GM23338 (cell line): ENCODE data around the gene DGCR8. TPM values are rescaled to one million over a fixed set of nuclear protein-coding genes. Genes with fewer than 3 reads are reported as not detected.

Experiments
- ATAC-seq: fragments of 200-7000 bp; cut with Tn5 transposase; 3 replicates; pipeline ENCODE4 v1.9.1; 2020
- DNase-seq: peaks from one replicate; pipeline ENCODE4 v3.0.0-alpha.2; 2015; ENCODE audit warnings: low spot score
- H2AFZ ChIP-seq: fragments of 200-600 bp; sonication (generic); 2 replicates; pipeline ENCODE4 v1.8.0; 2016; ENCODE audit warnings: antibody characterized with exemption, mild to moderate bottlenecking, moderate library complexity
- H3F3A ChIP-seq: fragments of 200-600 bp; sonication (generic); replicated peaks from 2 replicates; pipeline ENCODE4 v1.8.0; 2017; ENCODE audit warnings: antibody characterized with exemption, mixed run types, low read depth
- H3K27ac ChIP-seq: fragments of 200-600 bp; sonication (generic); 2 replicates; pipeline ENCODE4 v1.6.1; 2016; ENCODE audit warnings: low read depth
- H3K27me3 ChIP-seq: fragments of 200-600 bp; sonication (generic); 2 replicates; pipeline ENCODE4 v1.8.0; 2016; ENCODE audit warnings: mild to moderate bottlenecking, mixed run types, moderate library complexity; ENCODE audit not compliant: insufficient read depth
- H3K36me3 ChIP-seq: fragments of 200-600 bp; sonication (generic); 2 replicates; pipeline ENCODE4 v1.8.0; 2016; ENCODE audit warnings: mild to moderate bottlenecking; ENCODE audit not compliant: insufficient read depth
- H3K4me1 ChIP-seq: fragments of 200-600 bp; sonication (generic); 2 replicates; pipeline ENCODE4 v1.8.0; 2016; ENCODE audit warnings: mild to moderate bottlenecking, moderate library complexity; ENCODE audit not compliant: insufficient read depth
- H3K4me2 ChIP-seq: fragments of 200-600 bp; sonication (generic); 2 replicates; pipeline ENCODE4 v1.7.1; 2017; ENCODE audit warnings: mixed run types
- H3K4me3 ChIP-seq: fragments of 200-600 bp; sonication (generic); 2 replicates; pipeline ENCODE4 v1.6.1; 2016; ENCODE audit warnings: mixed run types
- H3K79me2 ChIP-seq: fragments of 200-600 bp; sonication (generic); replicated peaks from 2 replicates; pipeline ENCODE4 v1.8.0; 2017; ENCODE audit warnings: mild to moderate bottlenecking; ENCODE audit not compliant: insufficient read depth
- H3K9me2 ChIP-seq: fragments of 200-600 bp; sonication (generic); 2 replicates; pipeline ENCODE4 v1.8.0; 2017; ENCODE audit not compliant: insufficient read depth
- H4K20me1 ChIP-seq: fragments of 200-600 bp; sonication (generic); replicated peaks from 2 replicates; pipeline ENCODE4 v1.8.0; 2017; ENCODE audit warnings: mild to moderate bottlenecking; ENCODE audit not compliant: insufficient read depth
- H3K27ac Mint-ChIP-seq: 2 replicates; pipeline ENCODE4 v1.8.0; 2020; ENCODE audit warnings: inconsistent platforms, mild to moderate bottlenecking, moderate library complexity, mixed read lengths
- H3K27me3 Mint-ChIP-seq: 3 replicates; pipeline ENCODE4 v1.8.0; 2022; ENCODE audit warnings: low read depth, mild to moderate bottlenecking, moderate library complexity, mixed read lengths, inconsistent platforms; ENCODE audit not compliant: insufficient read depth, poor library complexity
- H3K36me3 Mint-ChIP-seq: 3 replicates; pipeline ENCODE4 v1.8.0; 2021; ENCODE audit warnings: low read depth, mild to moderate bottlenecking, inconsistent platforms, moderate library complexity, mixed read lengths
- H3K4me1 Mint-ChIP-seq: 3 replicates; pipeline ENCODE4 v1.8.0; 2020; ENCODE audit warnings: mild to moderate bottlenecking, inconsistent platforms, mixed read lengths
- H3K4me3 Mint-ChIP-seq: 3 replicates; pipeline ENCODE4 v1.8.0; 2021; ENCODE audit warnings: moderate library complexity, mild to moderate bottlenecking, inconsistent platforms, mixed read lengths
- H3K9me3 Mint-ChIP-seq: 3 replicates; pipeline ENCODE4 v1.8.0; 2020; ENCODE audit warnings: moderate library complexity, mild to moderate bottlenecking, inconsistent platforms, mixed read lengths
- EZH2 ChIP-seq: fragments of 200-600 bp; sonication (generic); IDR thresholded peaks from one replicate; pipeline ENCODE4 v1.8.0; 2017; ENCODE audit warnings: antibody characterized with exemption, mild to moderate bottlenecking, low read depth; ENCODE audit not compliant: unreplicated experiment
- JUNB ChIP-seq: IDR thresholded peaks from one replicate; pipeline ENCODE4 v1.6.1; 2016; ENCODE audit warnings: antibody characterized with exemption; ENCODE audit not compliant: unreplicated experiment
- NANOG ChIP-seq: IDR thresholded peaks from 2 replicates; pipeline ENCODE4 v1.6.1; 2016; ENCODE audit warnings: antibody characterized with exemption, borderline replicate concordance
- POLR2AphosphoS5 ChIP-seq: IDR thresholded peaks from 2 replicates; pipeline ENCODE4 v1.6.1; 2016; ENCODE audit warnings: antibody characterized with exemption, low read depth
- STAT1 ChIP-seq: IDR thresholded peaks from one replicate; pipeline ENCODE4 v1.6.1; 2016; ENCODE audit warnings: antibody characterized with exemption; ENCODE audit not compliant: unreplicated experiment
- ZNF114 ChIP-seq: fragments of 250-450 bp; sonication (Bioruptor Pico); IDR thresholded peaks from 2 replicates; pipeline ENCODE4 v1.5.0; 2020; ENCODE audit warnings: mild to moderate bottlenecking, moderate library complexity
- ZNF331 ChIP-seq: fragments of 250-450 bp; sonication (Bioruptor Pico); IDR thresholded peaks from 2 replicates; pipeline ENCODE4 v1.5.0; 2020; ENCODE audit warnings: low read depth, mild to moderate bottlenecking, moderate library complexity
- polyA plus RNA-seq: library from polyadenylated mRNA; unstranded; fragments of >200 nt; fragmentation: Nextera tagmentation; extraction: Ambion mirVana; gene quantifications from 2 replicates; pipeline ENCODE4 v1.2.1, GENCODE V29; 2016
- total RNA-seq: library from RNA; depleted of rRNA; stranded (reverse); fragments of >200 nt; shearing (Covaris generic); gene quantifications from 2 replicates; pipeline ENCODE4 v1.2.3, GENCODE V29; 2014
- TF ChIP-seq, protein P1 (sequence below): IDR thresholded peaks from one replicate; pipeline ENCODE4 v1.6.1; 2018; ENCODE audit warnings: antibody characterized with exemption; ENCODE audit not compliant: unreplicated experiment
- TF ChIP-seq, protein P2 (sequence below), 2 experiments: fragments of 200-600 bp in 1 of 2; sonication (generic) in 1 of 2; conservative IDR thresholded peaks; 2 replicates each; pipeline versions ENCODE4 v1.5.1 to v1.6.1; 2016 to 2017; ENCODE audit warnings: antibody characterized with exemption in 2 of 2, low read depth in 2 of 2, mild to moderate bottlenecking in 2 of 2, moderate library complexity in 1 of 2

DGCR8 gene
- total and polyA plus RNA-seq, 2 experiments from 2014 or later, result 12.2 to 48.9 TPM

DNA sequence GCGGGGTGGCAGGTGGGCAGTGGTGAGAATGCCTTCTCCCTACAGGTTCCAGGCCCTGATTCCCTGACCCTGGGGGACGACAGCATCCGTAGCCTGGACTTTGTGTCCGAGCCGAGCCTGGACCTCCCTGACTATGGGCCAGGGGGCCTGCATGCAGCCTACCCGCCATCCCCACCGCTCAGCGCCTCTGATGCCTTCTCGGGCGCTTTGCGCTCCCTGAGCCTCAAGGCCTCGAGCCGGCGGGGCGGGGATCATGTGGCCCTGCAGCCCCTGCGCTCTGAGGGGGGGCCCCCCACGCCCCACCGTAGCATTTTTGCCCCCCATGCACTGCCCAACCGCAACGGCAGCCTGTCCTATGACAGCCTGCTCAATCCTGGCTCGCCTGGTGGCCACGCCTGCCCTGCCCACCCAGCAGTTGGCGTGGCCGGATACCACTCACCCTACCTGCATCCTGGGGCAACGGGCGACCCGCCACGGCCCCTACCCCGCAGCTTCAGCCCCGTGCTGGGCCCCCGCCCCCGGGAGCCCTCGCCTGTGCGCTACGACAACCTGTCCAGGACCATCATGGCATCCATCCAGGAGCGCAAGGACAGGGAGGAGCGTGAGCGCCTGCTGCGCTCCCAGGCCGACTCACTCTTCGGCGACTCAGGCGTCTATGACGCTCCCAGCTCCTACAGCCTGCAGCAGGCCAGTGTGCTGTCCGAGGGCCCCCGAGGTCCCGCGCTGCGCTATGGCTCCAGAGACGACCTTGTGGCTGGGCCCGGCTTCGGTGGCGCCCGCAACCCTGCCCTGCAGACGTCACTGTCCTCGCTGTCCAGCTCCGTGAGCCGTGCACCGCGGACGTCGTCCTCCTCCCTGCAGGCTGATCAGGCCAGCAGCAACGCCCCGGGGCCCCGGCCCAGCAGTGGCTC lies 62.9 kb downstream of the DGCR8 start:
- H3K27ac ChIP-seq, result no peak overlapping the region
- H3K36me3 ChIP-seq, result no peaks in the 10 kb centered on the region
- no peaks in the 10 kb centered on the region for H3K9me2 ChIP-seq
- no peak overlapping the region for H2AFZ ChIP-seq
- no peak overlapping the region for H3K4me2 ChIP-seq
- Mint-ChIP-seq H3K4me3 (no peak overlapping the region), H3K4me1 (no peaks in the 10 kb centered on the region), H3K36me3 (no peaks in the 10 kb centered on the region), H3K27ac (no peak overlapping the region), H3K27me3 (peaks cover 7% of the 10 kb centered on the region), H3K9me3 (no peaks in the 10 kb centered on the region)
- no peaks in the 10 kb centered on the region for H3K27me3 ChIP-seq
- no peak overlapping the region for H3K4me3 ChIP-seq
- DNase-seq (no peak), ATAC-seq (no peak)
- H4K20me1 ChIP-seq, result no peaks in the 10 kb centered on the region; the same call in 1 of the 2 replicates
- no peaks in the 10 kb centered on the region for H3K79me2 ChIP-seq
- no peaks in the 10 kb centered on the region for H3F3A ChIP-seq
- H3K4me1 ChIP-seq, result no peaks in the 10 kb centered on the region
- no peak for TF ChIP-seq EZH2
- TF ChIP-seq POLR2AphosphoS5, result no peak
- TF ChIP-seq NANOG, result no peak
- no peak for TF ChIP-seq JUNB

DNA sequence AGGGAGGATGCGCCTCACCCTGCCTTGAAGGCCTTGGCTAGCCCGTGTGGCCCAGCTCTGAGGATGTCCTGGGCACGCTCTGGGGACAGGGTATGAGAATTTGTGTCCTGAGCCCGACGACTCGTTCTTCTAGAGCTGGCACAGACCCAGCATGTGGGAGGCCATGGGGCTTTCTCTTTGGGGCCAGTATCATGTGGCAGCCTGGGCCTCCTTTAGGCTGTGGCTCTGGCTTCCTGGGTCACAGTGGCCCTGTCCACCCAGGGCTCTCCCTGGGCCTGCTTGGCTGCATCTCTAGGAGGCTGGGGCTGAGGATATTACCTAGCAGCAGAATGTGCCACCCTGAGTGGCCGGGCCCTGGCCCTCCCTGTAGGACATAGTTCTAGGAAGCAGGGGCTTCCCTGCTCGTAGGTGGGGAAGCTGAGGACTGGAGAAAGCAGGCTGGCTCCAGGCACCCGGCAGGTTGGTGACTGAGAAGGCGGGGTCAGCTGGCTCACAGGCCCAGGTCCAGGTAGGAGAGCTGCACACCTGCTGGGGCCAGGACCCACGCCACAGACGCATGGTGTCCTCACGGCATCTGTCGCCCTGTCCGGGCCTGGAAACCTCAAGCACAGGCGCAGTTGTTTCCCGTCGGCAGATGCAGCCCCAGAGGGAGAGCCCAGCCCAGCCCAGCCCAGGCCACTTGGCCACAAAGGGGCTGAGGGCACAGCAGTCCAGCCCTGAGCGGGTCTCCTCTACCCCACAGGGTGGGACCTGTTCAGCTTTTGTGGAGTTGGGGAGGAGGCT lies 64.0 kb downstream of the DGCR8 start:
- H3K4me3 ChIP-seq, result no peak overlapping the region
- Mint-ChIP-seq H3K27ac (no peak overlapping the region), H3K4me3 (no peak overlapping the region), H3K9me3 (no peaks in the 10 kb centered on the region), H3K36me3 (no peaks in the 10 kb centered on the region), H3K27me3 (peaks cover 5% of the 10 kb centered on the region), H3K4me1 (no peaks in the 10 kb centered on the region)
- no peaks in the 10 kb centered on the region for H3K79me2 ChIP-seq
- H3K4me2 ChIP-seq, result no peak overlapping the region
- H3K36me3 ChIP-seq, result no peaks in the 10 kb centered on the region
- H3K27me3 ChIP-seq, result no peaks in the 10 kb centered on the region
- no peak overlapping the region for H2AFZ ChIP-seq
- H3K4me1 ChIP-seq, result no peaks in the 10 kb centered on the region
- ATAC-seq, result no peak
- H4K20me1 ChIP-seq, result no peaks in the 10 kb centered on the region; the same call in 1 of the 2 replicates
- H3K27ac ChIP-seq, result no peak overlapping the region
- DNase-seq, result no peak
- H3K9me2 ChIP-seq, result no peaks in the 10 kb centered on the region
- no peaks in the 10 kb centered on the region for H3F3A ChIP-seq
- TF ChIP-seq ZNF114 (no peak), EZH2 (no peak), STAT1 (no peak), ZNF331 (no peak), JUNB (no peak), POLR2AphosphoS5 (no peak), NANOG (no peak)
- TF ChIP-seq, protein P1, sequence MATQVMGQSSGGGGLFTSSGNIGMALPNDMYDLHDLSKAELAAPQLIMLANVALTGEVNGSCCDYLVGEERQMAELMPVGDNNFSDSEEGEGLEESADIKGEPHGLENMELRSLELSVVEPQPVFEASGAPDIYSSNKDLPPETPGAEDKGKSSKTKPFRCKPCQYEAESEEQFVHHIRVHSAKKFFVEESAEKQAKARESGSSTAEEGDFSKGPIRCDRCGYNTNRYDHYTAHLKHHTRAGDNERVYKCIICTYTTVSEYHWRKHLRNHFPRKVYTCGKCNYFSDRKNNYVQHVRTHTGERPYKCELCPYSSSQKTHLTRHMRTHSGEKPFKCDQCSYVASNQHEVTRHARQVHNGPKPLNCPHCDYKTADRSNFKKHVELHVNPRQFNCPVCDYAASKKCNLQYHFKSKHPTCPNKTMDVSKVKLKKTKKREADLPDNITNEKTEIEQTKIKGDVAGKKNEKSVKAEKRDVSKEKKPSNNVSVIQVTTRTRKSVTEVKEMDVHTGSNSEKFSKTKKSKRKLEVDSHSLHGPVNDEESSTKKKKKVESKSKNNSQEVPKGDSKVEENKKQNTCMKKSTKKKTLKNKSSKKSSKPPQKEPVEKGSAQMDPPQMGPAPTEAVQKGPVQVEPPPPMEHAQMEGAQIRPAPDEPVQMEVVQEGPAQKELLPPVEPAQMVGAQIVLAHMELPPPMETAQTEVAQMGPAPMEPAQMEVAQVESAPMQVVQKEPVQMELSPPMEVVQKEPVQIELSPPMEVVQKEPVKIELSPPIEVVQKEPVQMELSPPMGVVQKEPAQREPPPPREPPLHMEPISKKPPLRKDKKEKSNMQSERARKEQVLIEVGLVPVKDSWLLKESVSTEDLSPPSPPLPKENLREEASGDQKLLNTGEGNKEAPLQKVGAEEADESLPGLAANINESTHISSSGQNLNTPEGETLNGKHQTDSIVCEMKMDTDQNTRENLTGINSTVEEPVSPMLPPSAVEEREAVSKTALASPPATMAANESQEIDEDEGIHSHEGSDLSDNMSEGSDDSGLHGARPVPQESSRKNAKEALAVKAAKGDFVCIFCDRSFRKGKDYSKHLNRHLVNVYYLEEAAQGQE, result no peak
- TF ChIP-seq, protein P2, sequence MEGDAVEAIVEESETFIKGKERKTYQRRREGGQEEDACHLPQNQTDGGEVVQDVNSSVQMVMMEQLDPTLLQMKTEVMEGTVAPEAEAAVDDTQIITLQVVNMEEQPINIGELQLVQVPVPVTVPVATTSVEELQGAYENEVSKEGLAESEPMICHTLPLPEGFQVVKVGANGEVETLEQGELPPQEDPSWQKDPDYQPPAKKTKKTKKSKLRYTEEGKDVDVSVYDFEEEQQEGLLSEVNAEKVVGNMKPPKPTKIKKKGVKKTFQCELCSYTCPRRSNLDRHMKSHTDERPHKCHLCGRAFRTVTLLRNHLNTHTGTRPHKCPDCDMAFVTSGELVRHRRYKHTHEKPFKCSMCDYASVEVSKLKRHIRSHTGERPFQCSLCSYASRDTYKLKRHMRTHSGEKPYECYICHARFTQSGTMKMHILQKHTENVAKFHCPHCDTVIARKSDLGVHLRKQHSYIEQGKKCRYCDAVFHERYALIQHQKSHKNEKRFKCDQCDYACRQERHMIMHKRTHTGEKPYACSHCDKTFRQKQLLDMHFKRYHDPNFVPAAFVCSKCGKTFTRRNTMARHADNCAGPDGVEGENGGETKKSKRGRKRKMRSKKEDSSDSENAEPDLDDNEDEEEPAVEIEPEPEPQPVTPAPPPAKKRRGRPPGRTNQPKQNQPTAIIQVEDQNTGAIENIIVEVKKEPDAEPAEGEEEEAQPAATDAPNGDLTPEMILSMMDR (conservative IDR thresholded peaks at IDR 0.05; ENCODE audit: low read depth in 2 of 2), result no peak
